PC-9 (cell line): ENCODE measurements around the gene EIF4G3. TPM values are rescaled to one million over a fixed set of nuclear protein-coding genes. Genes with fewer than 3 reads are reported as not detected.

Source experiments
- BruUV-seq: library from RNA; stranded (reverse); fragments of 400-500 nt; replicated peaks from 2 replicates; lab custom pipeline; 2021; lab: Mats Ljungman, UMichigan
- CTCF ChIA-PET: fragments of 300-600 bp; sonication (Branson Sonifier 250); formaldehyde crosslinking; loops from one replicate; lab custom pipeline; 2022; ENCODE audit warnings: antibody characterized with exemption; lab: Charles Lee
- POLR2A ChIA-PET: fragments of 300-600 bp; sonication (Branson Sonifier 250); formaldehyde crosslinking; loops from one replicate; lab custom pipeline; 2022; ENCODE audit warnings: antibody characterized with exemption; ENCODE audit not compliant: unreplicated experiment; lab: Charles Lee
- DNase-seq, 2 experiments: peaks; one replicate each; pipeline versions ENCODE4 v3.0.0 to v3.0.0-alpha.2; 2015 to 2022; ENCODE audit warnings: mixed read lengths in 1 of 2
- H2AFZ ChIP-seq: fragments of 200-600 bp; sonication (generic); 2 replicates; pipeline ENCODE4 v1.8.1; 2017; ENCODE audit warnings: antibody characterized with exemption
- H3F3A ChIP-seq: fragments of 200-600 bp; sonication (generic); 2 replicates; pipeline ENCODE4 v1.8.1; 2017; ENCODE audit warnings: antibody characterized with exemption, mild to moderate bottlenecking, low read depth; ENCODE audit not compliant: insufficient read depth
- H3K27ac ChIP-seq: fragments of 200-600 bp; sonication (generic); 2 replicates; pipeline ENCODE4 v1.6.1; 2016; ENCODE audit warnings: mixed run types
- H3K27me3 ChIP-seq: fragments of 200-600 bp; sonication (generic); 2 replicates; pipeline ENCODE4 v1.6.1; 2016; ENCODE audit warnings: low read depth, mixed run types; ENCODE audit not compliant: insufficient read depth
- H3K36me3 ChIP-seq: fragments of 200-600 bp; sonication (generic); 2 replicates; pipeline ENCODE4 v1.6.1; 2016; ENCODE audit warnings: low read depth, mixed run types
- H3K4me1 ChIP-seq: fragments of 200-600 bp; sonication (generic); replicated peaks from 2 replicates; pipeline ENCODE4 v1.6.1; 2016; ENCODE audit warnings: mixed run types; ENCODE audit not compliant: insufficient read depth
- H3K4me2 ChIP-seq: fragments of 200-600 bp; sonication (generic); 2 replicates; pipeline ENCODE4 v1.6.1; 2017; ENCODE audit warnings: mixed run types
- H3K4me3 ChIP-seq: fragments of 200-600 bp; sonication (generic); 2 replicates; pipeline ENCODE4 v1.6.1; 2016; ENCODE audit warnings: mixed run types
- H3K79me2 ChIP-seq: fragments of 200-600 bp; sonication (generic); 2 replicates; pipeline ENCODE4 v1.6.1; 2017; ENCODE audit warnings: low read depth, mixed run types
- H3K9me2 ChIP-seq: fragments of 200-600 bp; sonication (generic); 2 replicates; pipeline ENCODE4 v1.8.1; 2017; ENCODE audit warnings: mild to moderate bottlenecking; ENCODE audit not compliant: insufficient read depth
- H3K9me3 ChIP-seq: fragments of 200-600 bp; sonication (generic); 2 replicates; pipeline ENCODE4 v1.8.1; 2016; ENCODE audit warnings: low read depth; ENCODE audit not compliant: insufficient read depth
- H4K20me1 ChIP-seq: fragments of 200-600 bp; sonication (generic); 2 replicates; pipeline ENCODE4 v1.8.1; 2017; ENCODE audit not compliant: insufficient read depth
- EZH2 ChIP-seq: fragments of 200-600 bp; sonication (generic); IDR thresholded peaks from 2 replicates; pipeline ENCODE4 v1.8.0; 2017; ENCODE audit warnings: antibody characterized with exemption, low read depth
- intact Hi-C: fragments of 100-400 bp; cut with micrococcal nuclease; formaldehyde crosslinking; loops from one replicate; pipeline ENCODE4 v1.10.0; 2022; ENCODE audit not compliant: unreplicated experiment
- total RNA-seq: library from RNA; stranded (reverse); gene quantifications from 2 replicates; pipeline ENCODE4 v1.2.3, GENCODE V29; 2021
- TF ChIP-seq, protein P1 (sequence below): fragments of 200-600 bp; sonication (generic); conservative IDR thresholded peaks from 2 replicates; pipeline ENCODE4 v1.6.1; 2017; ENCODE audit warnings: mixed run types, antibody characterized with exemption, mild to moderate bottlenecking, moderate library complexity

The EIF4G3 gene
- total RNA-seq, 1 experiment from 2014 or later, result 63.2 TPM

DNA sequence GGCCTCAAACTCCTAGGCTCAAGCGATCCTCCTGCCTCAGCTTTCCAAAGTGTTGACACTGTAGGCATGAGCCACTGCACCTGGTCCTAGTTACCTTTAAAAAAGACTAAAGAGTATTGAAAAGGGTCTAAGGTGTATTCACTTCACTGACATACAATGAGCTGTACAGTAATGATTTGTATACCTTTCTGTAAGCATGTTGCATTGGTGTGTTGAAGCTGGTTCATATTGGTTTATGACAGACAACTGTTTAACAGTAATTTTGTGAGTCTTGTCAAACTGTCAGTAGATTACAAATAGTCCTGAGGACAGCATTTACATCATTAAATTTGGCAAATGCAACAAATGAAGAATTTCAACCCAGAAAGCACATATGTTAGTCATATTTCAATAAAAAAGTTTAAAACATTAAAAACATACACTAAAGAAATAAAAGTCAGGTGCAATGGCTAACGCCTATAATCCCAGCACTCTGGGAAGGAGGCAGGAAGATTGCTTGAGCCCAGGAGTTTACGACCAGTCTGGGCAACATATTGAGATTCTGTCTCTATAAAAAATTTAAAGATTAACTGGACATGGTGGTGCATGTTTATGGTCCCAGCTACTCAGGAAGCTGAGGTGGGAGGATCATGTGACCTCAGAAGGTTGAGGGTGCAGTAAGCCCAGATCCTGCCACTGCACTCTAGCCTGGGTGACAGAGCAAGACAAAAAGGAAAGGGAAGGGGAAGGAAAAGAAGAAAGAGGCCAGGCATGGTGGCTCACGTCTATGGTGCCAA is 301.3 kb downstream of the EIF4G3 start:
- intact Hi-C loops, result no loop called here
- BruUV-seq, result no TSS peak
- no peaks in the 10 kb centered on the region for H3K4me1 ChIP-seq
- POLR2A ChIA-PET, result interaction anchor here (0.6 kb wide), 1 partner anchor 36 kb away, joined by 17 read pairs; no protein-coding TSS in a partner anchor
- no peak overlapping the region for H2AFZ ChIP-seq
- no peaks in the 10 kb centered on the region for H3K9me2 ChIP-seq
- no peaks in the 10 kb centered on the region for H3F3A ChIP-seq
- TF ChIP-seq, protein P1, sequence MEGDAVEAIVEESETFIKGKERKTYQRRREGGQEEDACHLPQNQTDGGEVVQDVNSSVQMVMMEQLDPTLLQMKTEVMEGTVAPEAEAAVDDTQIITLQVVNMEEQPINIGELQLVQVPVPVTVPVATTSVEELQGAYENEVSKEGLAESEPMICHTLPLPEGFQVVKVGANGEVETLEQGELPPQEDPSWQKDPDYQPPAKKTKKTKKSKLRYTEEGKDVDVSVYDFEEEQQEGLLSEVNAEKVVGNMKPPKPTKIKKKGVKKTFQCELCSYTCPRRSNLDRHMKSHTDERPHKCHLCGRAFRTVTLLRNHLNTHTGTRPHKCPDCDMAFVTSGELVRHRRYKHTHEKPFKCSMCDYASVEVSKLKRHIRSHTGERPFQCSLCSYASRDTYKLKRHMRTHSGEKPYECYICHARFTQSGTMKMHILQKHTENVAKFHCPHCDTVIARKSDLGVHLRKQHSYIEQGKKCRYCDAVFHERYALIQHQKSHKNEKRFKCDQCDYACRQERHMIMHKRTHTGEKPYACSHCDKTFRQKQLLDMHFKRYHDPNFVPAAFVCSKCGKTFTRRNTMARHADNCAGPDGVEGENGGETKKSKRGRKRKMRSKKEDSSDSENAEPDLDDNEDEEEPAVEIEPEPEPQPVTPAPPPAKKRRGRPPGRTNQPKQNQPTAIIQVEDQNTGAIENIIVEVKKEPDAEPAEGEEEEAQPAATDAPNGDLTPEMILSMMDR, result no peak
- no peak for TF ChIP-seq EZH2
- H3K79me2 ChIP-seq, result no peaks in the 10 kb centered on the region
- no peak overlapping the region for H3K27ac ChIP-seq
- H3K9me3 ChIP-seq, result no peaks in the 10 kb centered on the region
- H4K20me1 ChIP-seq, result no peaks in the 10 kb centered on the region
- CTCF ChIA-PET, result no interaction called here
- H3K4me3 ChIP-seq, result no peak overlapping the region
- no peaks in the 10 kb centered on the region for H3K27me3 ChIP-seq
- no peak overlapping the region for H3K4me2 ChIP-seq
- no peak for DNase-seq
- no peaks in the 10 kb centered on the region for H3K36me3 ChIP-seq

DNA sequence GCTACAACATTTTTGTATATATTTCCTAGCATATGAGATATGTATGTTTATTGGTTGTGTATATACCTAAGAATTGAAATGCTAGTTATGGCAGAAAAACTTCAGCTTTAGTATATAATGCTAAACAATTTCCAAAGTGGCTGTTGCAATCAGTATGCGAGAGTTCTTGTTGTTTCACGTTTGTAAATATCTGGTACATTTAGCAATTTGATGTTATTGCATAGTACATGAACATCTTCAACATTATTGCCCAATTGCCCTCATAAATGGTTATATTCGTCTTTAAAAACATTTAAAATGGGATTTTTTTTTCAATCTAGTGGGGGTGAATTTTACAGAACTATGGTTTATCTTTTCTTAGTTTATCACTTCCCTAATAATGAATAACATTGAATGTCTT is 303.4 kb downstream of the EIF4G3 start:
- Histone ChIP-seq H2AFZ (no peak overlapping the region), H3K9me2 (no peaks in the 10 kb centered on the region), H4K20me1 (no peaks in the 10 kb centered on the region), H3K4me1 (no peaks in the 10 kb centered on the region), H3K27me3 (no peaks in the 10 kb centered on the region), H3K27ac (no peak overlapping the region), H3K9me3 (no peaks in the 10 kb centered on the region), H3K79me2 (no peaks in the 10 kb centered on the region), H3K36me3 (no peaks in the 10 kb centered on the region), H3K4me2 (no peak overlapping the region), H3K4me3 (no peak overlapping the region), H3F3A (no peaks in the 10 kb centered on the region)
- POLR2A ChIA-PET, result no interaction called here
- DNase-seq, result no peak
- intact Hi-C loops, result no loop called here
- no peak for TF ChIP-seq EZH2
- TF ChIP-seq, protein P1, result no peak
- CTCF ChIA-PET, result no interaction called here
- BruUV-seq, result no TSS peak

DNA sequence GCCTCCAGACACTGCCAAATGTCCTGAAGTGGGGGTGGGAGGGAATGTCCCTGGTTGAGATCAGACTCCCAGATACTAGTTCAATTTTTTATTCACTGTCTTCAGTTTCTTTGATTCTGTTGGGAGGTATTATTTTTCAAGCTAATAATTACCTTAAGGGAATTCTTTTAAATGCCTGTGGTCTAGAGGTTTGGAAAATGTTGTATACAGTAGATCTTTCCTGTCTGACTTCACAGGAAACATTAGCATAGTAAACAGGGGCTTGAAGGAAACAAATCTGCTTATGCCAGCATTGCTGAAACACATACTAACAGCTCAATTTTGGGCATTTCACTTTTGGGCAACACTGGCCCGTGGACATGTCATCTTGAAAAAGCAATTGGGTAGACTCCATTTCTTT is 305.3 kb downstream of the EIF4G3 start:
- no peak overlapping the region for H2AFZ ChIP-seq
- ChIA-PET POLR2A (interaction anchor here (0.5 kb wide), 1 partner anchor 48 kb away, joined by 5 read pairs; no protein-coding TSS in a partner anchor), CTCF (no interaction called here)
- H3K4me1 ChIP-seq, result no peaks in the 10 kb centered on the region
- no TSS peak for BruUV-seq
- no peaks in the 10 kb centered on the region for H4K20me1 ChIP-seq
- intact Hi-C loops, result no loop called here
- no peaks in the 10 kb centered on the region for H3K9me3 ChIP-seq
- H3F3A ChIP-seq, result no peaks in the 10 kb centered on the region
- no peak for DNase-seq
- no peaks in the 10 kb centered on the region for H3K9me2 ChIP-seq
- H3K79me2 ChIP-seq, result no peaks in the 10 kb centered on the region
- no peak overlapping the region for H3K4me3 ChIP-seq
- H3K4me2 ChIP-seq, result no peak overlapping the region
- no peaks in the 10 kb centered on the region for H3K27me3 ChIP-seq
- no peak for TF ChIP-seq EZH2
- TF ChIP-seq, protein P1, result no peak
- H3K36me3 ChIP-seq, result no peaks in the 10 kb centered on the region
- no peak overlapping the region for H3K27ac ChIP-seq
